Hematopoietic multipotent progenitor cell treated with erythropoietin and hydrocortisone succinate and interleukin-3 and kit ligand, for 17 days (in vitro differentiated cells): Measurements from ENCODE around the gene RIMBP3C.
"Not testable (repeated sequence)": the region's sequence is repeated elsewhere in the genome, so short reads cannot be mapped to it uniquely, and the experiment has no call there.

Experiments used
- DNase-seq: peaks from one replicate; pipeline ENCODE4 v3.0.0-alpha.2; 2015; ENCODE audit warnings: low spot score

The RIMBP3C gene

GRCh38 chr22:21573750-21574494, 22.7 kb upstream of the RIMBP3C start:
- DNase-seq = no peak

- DNase-seq = no peak
Measured at GRCh38 chr22:21573293-21573734, 22.1 kb upstream of the RIMBP3C start.

GRCh38 chr22:21571679-21572078, 20.4 kb upstream of the RIMBP3C start:
- DNase-seq = no peak

GRCh38 chr22:21570398-21570797, 19.1 kb upstream of the RIMBP3C start:
- no peak for DNase-seq

- no peak for DNase-seq
Measured at GRCh38 chr22:21569459-21570170, 18.4 kb upstream of the RIMBP3C start.

GRCh38 chr22:21569076-21569427, 17.8 kb upstream of the RIMBP3C start:
- DNase-seq = not testable (repeated sequence)

- DNase-seq = peak; percentile 27
Measured at GRCh38 chr22:21568347-21569075, 17.2 kb upstream of the RIMBP3C start.

GRCh38 chr22:21567456-21568346, 16.4 kb upstream of the RIMBP3C start, which contains the start of gene UBE2L3:
Gene UBE2L3 (plus strand): TSS chr22:21567714. CDS start chr22:21567745, 31 bp downstream.
- DNase-seq = peak; percentile 83

- DNase-seq = no peak
Measured at GRCh38 chr22:21564411-21564810, 13.2 kb upstream of the RIMBP3C start.

GRCh38 chr22:21563912-21564311, 12.7 kb upstream of the RIMBP3C start:
- DNase-seq = no peak

- not testable (repeated sequence) for DNase-seq
Measured at GRCh38 chr22:21560657-21561056, 9.4 kb upstream of the RIMBP3C start.

GRCh38 chr22:21559345-21560125, 8.3 kb upstream of the RIMBP3C start:
- DNase-seq = not testable (repeated sequence)

- not testable (repeated sequence) for DNase-seq
Measured at GRCh38 chr22:21550678-21551047, 598 bp downstream of the RIMBP3C start.

- DNase-seq = not testable (repeated sequence)
Measured at GRCh38 chr22:21550008-21550677, 1.1 kb downstream of the RIMBP3C start.

- not testable (repeated sequence) for DNase-seq
Measured at GRCh38 chr22:21549558-21549957, 1.7 kb downstream of the RIMBP3C start.

GRCh38 chr22:21544432-21545322, 6.6 kb downstream of the RIMBP3C start:
- DNase-seq = not testable (repeated sequence)

GRCh38 chr22:21539862-21540261, 11.4 kb downstream of the RIMBP3C start:
- DNase-seq = not testable (repeated sequence)

GRCh38 chr22:21532863-21533648, 18.2 kb downstream of the RIMBP3C start:
- not testable (repeated sequence) for DNase-seq
